Kidney epithelial cell (primary cell): ENCODE measurements around the gene PTPRE. TPM values are rescaled to one million over a fixed set of nuclear protein-coding genes. Genes with fewer than 3 reads are reported as not detected.

ENCODE experiments used
- DNase-seq: peaks from one replicate; pipeline ENCODE4 v3.0.0-alpha.2; 2010; ENCODE audit warnings: low read depth
- H3K27me3 ChIP-seq: 2 replicates; pipeline ENCODE4 v1.6.0; 2011; ENCODE audit warnings: low read length; ENCODE audit not compliant: control insufficient read depth, insufficient read depth
- H3K36me3 ChIP-seq: 2 replicates; pipeline ENCODE4 v1.5.1; 2011; ENCODE audit warnings: low read length; ENCODE audit not compliant: control insufficient read depth, insufficient read depth
- H3K4me3 ChIP-seq: 2 replicates; pipeline ENCODE4 v1.5.1; 2011; ENCODE audit warnings: low read depth, mild to moderate bottlenecking, control low read depth, low read length
- CTCF ChIP-seq: IDR thresholded peaks from 2 replicates; pipeline ENCODE4 v1.5.1; 2011; ENCODE audit warnings: mild to moderate bottlenecking, moderate library complexity, low read length, control low read depth, inconsistent platforms; ENCODE audit not compliant: insufficient read depth, poor library complexity, severe bottlenecking
- total RNA-seq: library from RNA; depleted of rRNA; stranded (reverse); fragments of >200 nt; gene quantifications from 2 replicates; pipeline ENCODE4 v1.2.3, GENCODE V29; 2015

The PTPRE gene
- total RNA-seq, 1 donor from 2014 or later: 10.3 TPM

- TF ChIP-seq CTCF: no peak
- Histone ChIP-seq H3K36me3 (no peaks in the 10 kb centered on the region), H3K27me3 (no peaks in the 10 kb centered on the region), H3K4me3 (no peak overlapping the region)
- DNase-seq: no peak
Measured at GRCh38 chr10:128022261-128023196, 115.6 kb downstream of the PTPRE start.

GRCh38 chr10:128024426-128024825 is 117.5 kb downstream of the PTPRE start:
- H3K27me3 ChIP-seq: no peaks in the 10 kb centered on the region
- no peak for TF ChIP-seq CTCF
- no peaks in the 10 kb centered on the region for H3K36me3 ChIP-seq
- no peak for DNase-seq
- no peak overlapping the region for H3K4me3 ChIP-seq

- no peaks in the 10 kb centered on the region for H3K27me3 ChIP-seq
- no peaks in the 10 kb centered on the region for H3K36me3 ChIP-seq
- H3K4me3 ChIP-seq: no peak overlapping the region
- no peak for TF ChIP-seq CTCF
- no peak for DNase-seq
Measured at GRCh38 chr10:128025437-128025836, 118.5 kb downstream of the PTPRE start.

DNA sequence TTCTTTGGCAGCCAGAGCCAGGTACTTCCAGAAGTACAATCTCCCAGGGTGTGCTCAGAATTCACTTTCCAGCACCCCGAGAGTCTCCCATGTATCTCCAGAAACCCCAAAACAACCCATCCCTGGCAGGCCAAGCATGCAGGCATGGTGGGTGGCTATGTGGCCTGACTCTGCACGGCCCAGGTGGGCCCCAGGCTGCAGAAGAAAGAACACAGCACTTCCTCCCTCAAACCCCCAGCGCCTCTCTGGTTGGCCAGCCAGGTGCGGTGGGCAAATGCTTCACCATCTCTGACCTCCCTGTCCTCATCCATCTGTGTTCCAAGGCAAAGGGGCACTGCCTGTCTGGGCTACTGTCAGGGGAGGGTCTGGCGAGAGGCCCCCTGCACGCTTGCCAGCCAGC is 119.0 kb downstream of the PTPRE start:
- Histone ChIP-seq H3K27me3 (no peaks in the 10 kb centered on the region), H3K36me3 (no peaks in the 10 kb centered on the region), H3K4me3 (no peak overlapping the region)
- DNase-seq: no peak
- no peak for TF ChIP-seq CTCF

- no peak for DNase-seq
- Histone ChIP-seq H3K36me3 (no peaks in the 10 kb centered on the region), H3K4me3 (no peak overlapping the region), H3K27me3 (no peaks in the 10 kb centered on the region)
- TF ChIP-seq CTCF: no peak
Measured at GRCh38 chr10:128026615-128027300, 119.9 kb downstream of the PTPRE start.
